Parathyroid adenoma (tissue), 2 donors: Measurements from ENCODE around the gene CCDC88A.

ENCODE experiments used
- H2AFZ ChIP-seq: fragments of 300-600 bp; sonication (generic); one replicate; pipeline ENCODE4 v1.7.0; 2017; ENCODE audit warnings: antibody characterized with exemption, mild to moderate bottlenecking
- H3K27ac ChIP-seq: fragments of 300-600 bp; sonication (generic); one replicate; pipeline ENCODE4 v1.7.0; 2017
- H3K27me3 ChIP-seq: fragments of 300-600 bp; sonication (generic); one replicate; pipeline ENCODE4 v1.7.0; 2017; ENCODE audit warnings: low read length; ENCODE audit not compliant: control insufficient read depth, insufficient read depth
- H3K36me3 ChIP-seq: fragments of 300-600 bp; sonication (generic); one replicate; pipeline ENCODE4 v1.7.0; 2017; ENCODE audit warnings: low read length; ENCODE audit not compliant: control insufficient read depth, insufficient read depth
- H3K4me1 ChIP-seq: fragments of 300-600 bp; sonication (generic); one replicate; pipeline ENCODE4 v1.7.0; 2017; ENCODE audit warnings: control low read depth
- H3K4me2 ChIP-seq: fragments of 300-600 bp; sonication (generic); one replicate; pipeline ENCODE4 v1.7.0; 2017; ENCODE audit warnings: low read length
- H3K4me3 ChIP-seq: fragments of 300-600 bp; sonication (generic); one replicate; pipeline ENCODE4 v1.7.0; 2017; ENCODE audit warnings: low read depth, low read length
- H3K79me2 ChIP-seq: fragments of 300-600 bp; sonication (generic); one replicate; pipeline ENCODE4 v1.7.0; 2017; ENCODE audit warnings: control low read depth
- H3K9ac ChIP-seq: fragments of 300-600 bp; sonication (generic); one replicate; pipeline ENCODE4 v1.7.0; 2017; ENCODE audit warnings: mild to moderate bottlenecking
- H3K9me3 ChIP-seq: fragments of 300-600 bp; sonication (generic); one replicate; pipeline ENCODE4 v1.7.0; 2017; ENCODE audit warnings: low read length; ENCODE audit not compliant: control insufficient read depth
- CTCF ChIP-seq: fragments of 300-600 bp; sonication (generic); IDR thresholded peaks from one replicate; pipeline ENCODE4 v1.7.0; 2017; ENCODE audit warnings: antibody characterized with exemption, mild to moderate bottlenecking
- donor health status: primary hyperparathyroidism.

Gene CCDC88A

GRCh38 chr2:55355451-55355850, 64.2 kb downstream of the CCDC88A start:
- H3K79me2 ChIP-seq, result no peaks in the 10 kb centered on the region
- no peak overlapping the region for H2AFZ ChIP-seq
- H3K4me1 ChIP-seq, result no peaks in the 10 kb centered on the region
- H3K9ac ChIP-seq, result no peak overlapping the region
- no peak overlapping the region for H3K27ac ChIP-seq
- H3K4me2 ChIP-seq, result no peak overlapping the region
- H3K36me3 ChIP-seq, result no peaks in the 10 kb centered on the region
- no peak overlapping the region for H3K4me3 ChIP-seq
- TF ChIP-seq CTCF, result no peak
- no peaks in the 10 kb centered on the region for H3K9me3 ChIP-seq
- H3K27me3 ChIP-seq, result no peaks in the 10 kb centered on the region

- no peak for TF ChIP-seq CTCF
- Histone ChIP-seq H3K36me3 (no peaks in the 10 kb centered on the region), H3K9me3 (no peaks in the 10 kb centered on the region)
These were observed 68.0 kb downstream of the CCDC88A start for GRCh38 chr2:55351672-55352071.

GRCh38 chr2:55345064-55345463, 74.6 kb downstream of the CCDC88A start:
- Histone ChIP-seq H3K4me2 (no peak overlapping the region), H3K4me3 (no peak overlapping the region), H2AFZ (no peak overlapping the region), H3K27ac (no peak overlapping the region), H3K9ac (no peak overlapping the region), H3K79me2 (no peaks in the 10 kb centered on the region), H3K4me1 (no peaks in the 10 kb centered on the region), H3K36me3 (no peaks in the 10 kb centered on the region), H3K27me3 (no peaks in the 10 kb centered on the region), H3K9me3 (no peaks in the 10 kb centered on the region)
- TF ChIP-seq CTCF, result no peak

More at GRCh38 chr2:55351672-55352071, 68.0 kb downstream of the CCDC88A start:
- Histone ChIP-seq H3K4me3 (no peak overlapping the region), H3K79me2 (no peaks in the 10 kb centered on the region), H3K27ac (no peak overlapping the region), H3K9ac (no peak overlapping the region), H3K4me1 (no peaks in the 10 kb centered on the region), H3K27me3 (no peaks in the 10 kb centered on the region), H3K4me2 (no peak overlapping the region), H2AFZ (no peak overlapping the region)

GRCh38 chr2:55338268-55338667, 81.4 kb downstream of the CCDC88A start:
- Histone ChIP-seq H3K4me3 (no peak overlapping the region), H3K27ac (no peak overlapping the region), H3K27me3 (no peaks in the 10 kb centered on the region), H3K4me1 (no peaks in the 10 kb centered on the region), H3K36me3 (no peaks in the 10 kb centered on the region), H3K4me2 (no peak overlapping the region), H2AFZ (no peak overlapping the region), H3K9ac (no peak overlapping the region), H3K9me3 (no peaks in the 10 kb centered on the region), H3K79me2 (no peaks in the 10 kb centered on the region)
- TF ChIP-seq CTCF, result no peak

GRCh38 chr2:55334728-55335127, 84.9 kb downstream of the CCDC88A start:
- Histone ChIP-seq H3K4me3 (no peak overlapping the region), H3K4me2 (no peak overlapping the region), H2AFZ (no peak overlapping the region), H3K27me3 (no peaks in the 10 kb centered on the region), H3K9me3 (no peaks in the 10 kb centered on the region), H3K27ac (no peak overlapping the region), H3K79me2 (no peaks in the 10 kb centered on the region), H3K36me3 (no peaks in the 10 kb centered on the region), H3K4me1 (no peaks in the 10 kb centered on the region), H3K9ac (no peak overlapping the region)
- TF ChIP-seq CTCF, result no peak
